IgD-negative memory B cell (primary cell): Measurements from ENCODE around the gene TSTD1. TPM values are rescaled to one million over a fixed set of nuclear protein-coding genes. Genes with fewer than 3 reads are reported as not detected.
"Not testable (repeated sequence)": the region's sequence is repeated elsewhere in the genome, so short reads cannot be mapped to it uniquely, and the experiment has no call there.

Experiments used
- H3K27ac Mint-ChIP-seq, 3 donors: one replicate each; pipeline ENCODE4 v1.8.0; 2020 to 2022; ENCODE audit warnings: mild to moderate bottlenecking in 3 of 3, mixed read lengths in 3 of 3, moderate library complexity in 1 of 3
- H3K27me3 Mint-ChIP-seq: one replicate; pipeline ENCODE4 v1.8.0; 2021; ENCODE audit warnings: mixed read lengths
- H3K36me3 Mint-ChIP-seq: one replicate; pipeline ENCODE4 v1.8.0; 2020; ENCODE audit warnings: mild to moderate bottlenecking, mixed read lengths
- H3K4me1 Mint-ChIP-seq, 3 donors: one replicate each; pipeline ENCODE4 v1.8.0; 2020 to 2022; ENCODE audit warnings: mixed read lengths in 3 of 3, mild to moderate bottlenecking in 1 of 3
- H3K4me3 Mint-ChIP-seq, 4 donors: one replicate each; pipeline ENCODE4 v1.8.0; 2020 to 2022; ENCODE audit warnings: mild to moderate bottlenecking in 4 of 4, mixed read lengths in 4 of 4, moderate library complexity in 3 of 4
- H3K9me3 Mint-ChIP-seq, 3 donors: one replicate each; pipeline ENCODE4 v1.8.0; 2020 to 2021; ENCODE audit warnings: mixed read lengths in 3 of 3, mild to moderate bottlenecking in 1 of 3
- polyA plus RNA-seq: library from polyadenylated mRNA; unstranded; fragments of 300-500 nt; fragmentation: Illumina TruSeq; gene quantifications from one replicate; pipeline ENCODE4 v1.2.3, GENCODE V29; 2021

TSTD1 gene
- polyA plus RNA-seq, 1 donor from 2014 or later = 349 TPM

DNA sequence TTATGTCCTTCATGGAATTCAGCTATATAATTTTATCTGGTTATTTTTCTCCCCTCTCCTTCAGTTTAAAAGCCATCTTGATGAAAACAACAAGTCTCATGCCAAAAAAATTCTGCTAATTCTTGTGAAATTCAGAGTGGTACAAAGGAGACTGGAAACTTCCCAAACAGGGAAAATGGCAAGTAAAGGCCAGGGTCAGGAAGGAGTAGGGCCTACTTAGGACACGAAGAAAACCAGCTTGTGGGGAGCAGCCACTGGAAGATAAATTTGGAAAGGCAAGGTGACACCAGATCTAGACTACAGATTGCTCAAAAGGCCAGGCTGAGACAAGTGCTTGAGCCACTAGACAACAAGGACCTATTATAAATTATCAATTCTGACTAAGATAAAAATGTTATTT lies 6.4 kb downstream of the TSTD1 start:
- Mint-ChIP-seq H3K36me3 (peaks cover 2% of the 10 kb centered on the region), H3K4me3 (peak overlapping the region in 1 of 4 donors; percentile 21), H3K27ac (peak overlapping the region in 1 of 3 donors; percentile 12)

GRCh38 chr1:161031874-161032273 lies 6.9 kb downstream of the TSTD1 start:
- peaks cover 2% of the 10 kb centered on the region for H3K36me3 Mint-ChIP-seq
- peak overlapping the region in 1 of 4 donors; percentile 68 for H3K4me3 Mint-ChIP-seq
- H3K27me3 Mint-ChIP-seq = no peaks in the 10 kb centered on the region
- H3K4me1 Mint-ChIP-seq = peaks cover 5 to 14% (median 6%) of the 10 kb centered on the region in 3 donors
- no peak overlapping the region for H3K27ac Mint-ChIP-seq
- peaks cover 0 to 4% (median 0%) of the 10 kb centered on the region in 3 donors for H3K9me3 Mint-ChIP-seq

More for the DNA sequence above, 6.4 kb downstream of the TSTD1 start:
- H3K9me3 Mint-ChIP-seq = no peaks in the 10 kb centered on the region
- peaks cover 4 to 13% (median 7%) of the 10 kb centered on the region in 3 donors for H3K4me1 Mint-ChIP-seq
- H3K27me3 Mint-ChIP-seq = no peaks in the 10 kb centered on the region

DNA sequence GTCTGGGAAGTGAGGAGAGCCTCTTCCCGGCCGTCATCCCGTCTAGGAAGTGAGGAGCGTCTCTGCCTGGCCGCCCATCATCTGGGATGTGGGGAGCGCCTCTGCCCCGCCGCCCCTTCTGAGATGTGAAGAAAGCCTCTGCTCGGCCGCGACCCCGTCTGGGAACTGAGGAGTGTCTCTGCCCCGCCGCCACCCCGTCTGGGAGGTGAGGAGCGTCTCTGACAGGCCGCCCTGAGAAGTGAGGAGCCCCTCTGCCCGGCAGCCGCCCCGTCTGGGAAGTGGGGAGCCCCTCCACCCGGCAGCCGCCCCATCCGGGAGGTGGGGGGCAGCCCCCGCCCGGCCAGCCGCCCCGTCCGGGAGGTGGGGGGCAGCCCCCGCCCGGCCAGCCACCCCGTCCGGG lies 9.3 kb downstream of the TSTD1 start:
- H3K4me3 Mint-ChIP-seq, H3K36me3 Mint-ChIP-seq, H3K27ac Mint-ChIP-seq, H3K9me3 Mint-ChIP-seq, H3K27me3 Mint-ChIP-seq: not testable (repeated sequence)
- H3K4me1 Mint-ChIP-seq = peaks cover 5 to 16% (median 7%) of the 10 kb centered on the region in 3 donors

- H3K4me1 Mint-ChIP-seq = peaks cover 0 to 10% (median 7%) of the 10 kb centered on the region in 3 donors
- not testable (repeated sequence) for H3K9me3 Mint-ChIP-seq, H3K27me3 Mint-ChIP-seq, H3K27ac Mint-ChIP-seq, H3K4me3 Mint-ChIP-seq, H3K36me3 Mint-ChIP-seq
These were observed 11.8 kb downstream of the TSTD1 start for GRCh38 chr1:161026954-161027353.

GRCh38 chr1:161022432-161022831 lies 16.3 kb downstream of the TSTD1 start:
- not testable (repeated sequence) for H3K9me3 Mint-ChIP-seq, H3K27me3 Mint-ChIP-seq, H3K36me3 Mint-ChIP-seq
- H3K4me1 Mint-ChIP-seq = peaks cover 16 to 22% (median 19%) of the 10 kb centered on the region in 3 donors
- peak overlapping the region in 2 of 3 donors; percentile 53 to 92 for H3K27ac Mint-ChIP-seq
- peak overlapping the region in 3 of 4 donors; percentile 67 to 91 (median 79) for H3K4me3 Mint-ChIP-seq

- H3K9me3 Mint-ChIP-seq = peaks cover 0 to 3% (median 2%) of the 10 kb centered on the region in 3 donors
- H3K4me1 Mint-ChIP-seq = peaks cover 14 to 22% (median 16%) of the 10 kb centered on the region in 3 donors
- peaks cover 2% of the 10 kb centered on the region for H3K27me3 Mint-ChIP-seq
- peaks cover 2% of the 10 kb centered on the region for H3K36me3 Mint-ChIP-seq
- H3K4me3 Mint-ChIP-seq = peak overlapping the region in 3 of 4 donors; percentile 79 to 92 (median 91)
- peak overlapping the region; percentile 92 to 96 (median 95) for H3K27ac Mint-ChIP-seq
These were observed 16.8 kb downstream of the TSTD1 start for GRCh38 chr1:161021970-161022353.

DNA sequence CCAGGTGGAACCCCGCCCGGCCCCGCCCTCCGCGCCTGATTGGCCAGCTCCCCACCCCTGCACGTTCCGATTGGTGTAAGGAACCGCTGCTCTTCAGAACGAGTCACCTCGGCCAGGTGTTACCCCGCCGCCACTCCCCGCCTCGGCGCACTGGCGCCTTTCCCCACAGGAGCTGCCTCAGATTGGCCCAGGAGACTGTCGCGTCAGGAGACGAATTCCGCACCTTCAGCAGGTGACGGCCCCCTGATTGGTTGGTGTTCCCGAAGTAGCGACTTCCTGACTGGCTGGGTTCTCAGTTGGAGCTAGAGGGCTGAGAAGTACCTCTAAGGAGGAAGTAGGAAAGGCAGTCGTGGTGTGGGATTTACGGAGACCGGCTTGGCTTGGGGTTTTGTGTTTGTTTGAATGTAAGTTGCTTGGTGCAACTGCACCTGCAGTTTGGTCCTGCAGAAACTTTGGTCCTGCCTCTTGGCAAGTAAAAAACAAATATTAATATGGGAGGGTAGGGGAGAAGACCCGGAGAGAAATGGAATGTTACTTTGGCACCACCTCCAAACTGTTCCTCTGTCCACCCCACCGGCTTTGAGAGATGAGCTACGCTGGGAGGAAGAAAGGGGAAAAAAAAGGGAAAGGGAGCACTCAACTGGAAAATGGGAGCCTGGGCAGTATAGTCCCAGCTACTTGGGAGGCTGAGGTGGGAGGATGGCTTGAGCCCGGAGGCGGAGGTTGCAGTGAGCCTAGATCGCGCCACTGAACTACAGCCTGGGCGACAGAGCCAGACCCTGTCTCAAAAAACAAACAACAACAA lies 17.4 kb downstream of the TSTD1 start:
- Mint-ChIP-seq H3K4me3 (peak overlapping the region; percentile 91 to 99 (median 95)), H3K36me3 (peaks cover 2% of the 10 kb centered on the region), H3K4me1 (peaks cover 11 to 22% (median 14%) of the 10 kb centered on the region in 3 donors), H3K9me3 (peaks cover 0 to 2% (median 0%) of the 10 kb centered on the region in 3 donors), H3K27me3 (peaks cover 2% of the 10 kb centered on the region), H3K27ac (peak overlapping the region; percentile 92 to 96 (median 95))

- peaks cover 0 to 2% (median 0%) of the 10 kb centered on the region in 3 donors for H3K9me3 Mint-ChIP-seq
- peaks cover 2% of the 10 kb centered on the region for H3K36me3 Mint-ChIP-seq
- H3K27ac Mint-ChIP-seq = peak within 1 kb of the TSS; percentile 92 to 96 (median 95)
- H3K4me3 Mint-ChIP-seq = peak within 1 kb of the TSS; percentile 91 to 99 (median 95)
- H3K4me1 Mint-ChIP-seq = peaks cover 11 to 22% (median 14%) of the 10 kb centered on the region in 3 donors
- H3K27me3 Mint-ChIP-seq = peaks cover 2% of the 10 kb centered on the region
These were observed 18.1 kb downstream of the TSTD1 start, which contains the start of gene F11R for GRCh38 chr1:161020509-161021164. TSS of gene F11R (minus strand) at chr1:161021152. CDS start at chr1:161021073, 79 bp downstream.

- Mint-ChIP-seq H3K4me1 (peaks cover 11 to 22% (median 14%) of the 10 kb centered on the region in 3 donors), H3K36me3 (no peaks in the 10 kb centered on the region), H3K27ac (peak overlapping the region; percentile 80 to 95 (median 92))
These were observed 18.8 kb downstream of the TSTD1 start for GRCh38 chr1:161019751-161020495.

DNA sequence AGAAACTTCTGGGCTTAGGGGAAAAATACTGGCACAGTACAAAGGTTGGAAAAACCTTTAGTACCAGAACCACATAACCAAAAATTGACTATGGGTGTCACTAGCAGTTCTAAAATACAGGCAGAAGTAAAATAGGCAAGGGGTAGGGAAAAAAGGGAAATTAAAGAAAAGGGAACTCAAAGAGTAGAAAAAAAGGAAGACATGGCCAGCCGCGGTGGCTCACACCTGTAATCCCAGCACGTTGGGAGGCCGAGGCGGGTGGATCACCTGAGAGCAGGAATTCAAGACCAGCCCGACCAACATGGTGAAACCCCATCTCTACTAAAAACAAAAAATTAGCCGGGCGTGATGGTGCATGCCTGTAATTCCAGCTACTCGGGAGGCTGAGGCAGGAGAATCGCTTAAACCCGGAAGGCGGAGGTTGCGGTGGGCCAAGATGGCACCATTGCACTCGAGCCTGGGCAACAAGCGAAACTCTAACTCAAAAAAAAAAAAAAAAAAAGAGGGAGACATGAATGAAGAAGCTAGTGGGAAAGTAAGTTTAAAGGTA lies 19.6 kb downstream of the TSTD1 start:
- Mint-ChIP-seq H3K27ac (peak overlapping the region in 1 of 3 donors; percentile 51), H3K4me1 (peaks cover 11 to 23% (median 15%) of the 10 kb centered on the region in 3 donors)

More at GRCh38 chr1:161019751-161020495, 18.8 kb downstream of the TSTD1 start:
- no peaks in the 10 kb centered on the region for H3K9me3 Mint-ChIP-seq
- peak overlapping the region; percentile 91 to 99 (median 95) for H3K4me3 Mint-ChIP-seq
- peaks cover 2% of the 10 kb centered on the region for H3K27me3 Mint-ChIP-seq

GRCh38 chr1:161018631-161018930 lies 20.2 kb downstream of the TSTD1 start:
- Mint-ChIP-seq H3K9me3 (no peaks in the 10 kb centered on the region), H3K4me3 (peak overlapping the region in 2 of 4 donors; percentile 19 to 43), H3K27ac (peak overlapping the region in 1 of 3 donors; percentile 79), H3K4me1 (peaks cover 17 to 29% (median 22%) of the 10 kb centered on the region in 3 donors), H3K27me3 (peaks cover 2% of the 10 kb centered on the region), H3K36me3 (no peaks in the 10 kb centered on the region)

More for the DNA sequence above, 19.6 kb downstream of the TSTD1 start:
- H3K27me3 Mint-ChIP-seq, H3K36me3 Mint-ChIP-seq, H3K9me3 Mint-ChIP-seq: not testable (repeated sequence)
- peak overlapping the region in 3 of 4 donors; percentile 69 to 98 (median 91) for H3K4me3 Mint-ChIP-seq

DNA sequence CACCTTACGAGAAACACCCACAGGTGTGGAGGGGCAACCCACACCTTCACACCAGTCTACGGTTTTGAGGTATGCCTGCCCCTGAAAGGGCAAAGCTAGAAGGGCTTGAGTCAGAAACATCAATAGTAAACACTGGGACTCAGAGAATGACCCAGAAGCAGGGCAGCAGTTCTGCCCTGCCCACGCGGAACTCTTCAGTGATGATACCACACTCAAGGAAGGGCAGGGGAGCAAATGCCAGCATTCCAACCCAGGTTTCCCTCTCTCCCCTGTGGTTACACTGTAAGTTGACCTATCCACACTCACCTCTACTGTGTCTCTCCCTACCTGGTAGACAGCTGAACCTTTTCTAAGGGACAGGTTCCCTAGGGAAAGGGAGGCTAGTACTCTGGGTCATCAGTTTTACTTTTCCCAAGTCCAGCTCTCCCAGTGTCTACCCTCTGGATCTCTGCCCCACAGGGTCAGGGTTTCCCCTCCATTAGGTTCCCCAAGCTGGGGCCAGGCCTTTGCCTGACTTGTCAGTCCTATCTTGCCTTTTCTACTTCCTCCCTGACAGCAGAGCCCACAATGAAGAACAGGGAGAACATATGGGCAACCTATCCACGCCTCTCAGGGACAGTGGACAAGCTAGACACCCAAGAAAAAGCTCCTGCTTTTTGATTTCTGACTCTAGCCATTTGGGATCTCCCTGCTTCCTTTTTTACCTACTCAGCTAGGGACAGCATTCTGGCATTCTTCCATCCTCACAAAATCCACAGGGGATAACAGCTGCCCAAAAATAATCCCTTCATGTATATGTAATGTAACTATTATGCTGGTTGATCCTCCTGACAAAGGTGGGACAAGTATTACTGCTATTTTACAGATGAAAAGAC lies 20.8 kb downstream of the TSTD1 start:
- Mint-ChIP-seq H3K4me3 (peak overlapping the region in 2 of 4 donors; percentile 19 to 43), H3K36me3 (no peaks in the 10 kb centered on the region), H3K27me3 (peaks cover 2% of the 10 kb centered on the region)

GRCh38 chr1:161017181-161017580 lies 21.6 kb downstream of the TSTD1 start:
- Mint-ChIP-seq H3K4me1 (peaks cover 23 to 37% (median 27%) of the 10 kb centered on the region in 3 donors), H3K4me3 (peak overlapping the region in 1 of 4 donors; percentile 19), H3K27ac (peak overlapping the region in 1 of 3 donors; percentile 36)
- not testable (repeated sequence) for H3K36me3 Mint-ChIP-seq, H3K27me3 Mint-ChIP-seq, H3K9me3 Mint-ChIP-seq

More for the DNA sequence above, 20.8 kb downstream of the TSTD1 start:
- no peaks in the 10 kb centered on the region for H3K9me3 Mint-ChIP-seq
- peak overlapping the region; percentile 36 to 79 (median 71) for H3K27ac Mint-ChIP-seq
- H3K4me1 Mint-ChIP-seq = peaks cover 23 to 34% (median 27%) of the 10 kb centered on the region in 3 donors
